Measurements from ENCODE around the gene DRAM1. TPM values are rescaled to one million over a fixed set of nuclear protein-coding genes. Genes with fewer than 3 reads are reported as not detected.

DRAM1 gene
- total and polyA plus RNA-seq, 9 of the 15 experiments (the other 6 are each of a cell fraction or from before 2014, with no cell fraction given), result 1.4 to 4.3 (median 2.7) TPM

DNA sequence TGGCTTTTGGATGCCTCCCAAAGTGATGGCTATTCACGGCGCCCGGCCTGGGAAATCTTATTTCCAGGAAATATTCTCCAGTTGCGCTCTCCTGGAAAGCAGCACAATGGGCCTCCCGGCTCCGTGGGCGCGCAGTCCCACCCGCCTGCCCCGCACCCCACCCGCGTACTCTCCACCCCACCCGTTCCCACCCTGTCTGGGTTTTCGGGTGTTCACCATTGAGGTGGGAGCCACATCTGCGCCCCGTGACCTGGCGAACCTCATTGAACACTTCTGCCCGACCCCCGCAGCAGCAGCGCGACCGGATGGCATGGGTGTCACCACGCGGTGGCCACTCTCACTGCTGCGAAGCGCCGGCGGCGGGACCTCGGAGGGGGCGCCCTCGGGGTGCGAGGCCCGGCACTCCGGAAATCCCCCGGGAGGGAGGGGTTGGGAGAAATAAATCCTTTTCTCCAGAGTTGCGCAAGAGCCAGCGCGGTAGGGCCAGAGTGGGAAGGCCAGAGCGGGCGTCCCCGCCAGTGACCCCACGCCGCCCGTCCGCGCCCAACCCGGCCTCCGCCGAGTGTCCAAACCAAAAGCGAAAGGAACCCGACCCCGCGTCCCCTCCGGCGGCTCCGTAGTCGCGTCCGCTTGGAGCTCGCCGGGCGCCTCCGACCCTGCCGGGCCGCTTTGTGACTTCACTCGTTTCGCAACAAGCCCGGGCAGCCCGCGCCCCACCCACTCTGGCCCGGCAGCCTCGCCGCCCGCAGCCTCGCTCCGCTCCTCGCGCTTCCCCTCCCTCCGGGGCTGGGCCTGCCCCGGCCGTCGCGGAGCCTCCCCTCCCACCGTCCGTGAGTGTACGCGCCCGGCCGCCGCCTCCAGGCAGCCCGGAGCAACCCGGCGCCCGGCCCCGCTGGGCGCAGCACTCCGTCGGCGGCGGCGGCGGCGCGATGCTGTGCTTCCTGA is at the start of gene DRAM1 (continued):
- TF ChIP-seq NR3C1 (CRISPR knock-in tag; IDR thresholded peaks at IDR 0.05) (no peak), ARID2 (IDR thresholded peaks at IDR 0.05) (no peak), HDAC3 (IDR thresholded peaks at IDR 0.05; ENCODE audit: borderline replicate concordance, partially characterized antibody) (no peak), NFXL1 (CRISPR knock-in tag; IDR thresholded peaks at IDR 0.05) (no peak), MAFF (IDR thresholded peaks at IDR 0.05; ENCODE audit: low read length) (no peak), PPARD (CRISPR knock-in tag; IDR thresholded peaks at IDR 0.05) (no peak), RBM34 (IDR thresholded peaks at IDR 0.05; ENCODE audit: borderline replicate concordance, insufficient read depth, low read length) (no peak), CTBP1 (IDR thresholded peaks at IDR 0.05; ENCODE audit: borderline replicate concordance) (peak; percentile 73), ATF7 (IDR thresholded peaks at IDR 0.05) (peak; percentile 98), NR2C1 (IDR thresholded peaks at IDR 0.05) (no peak), NR2C1 (tag; IDR thresholded peaks at IDR 0.05) (peak; percentile 67; the same call in 1 of the 2 replicates), CBFA2T2 (conservative IDR thresholded peaks at IDR 0.05) (no peak), ASH1L (IDR thresholded peaks at IDR 0.05; ENCODE audit: borderline replicate concordance, low read depth, partially characterized antibody) (no peak), SRSF9 (IDR thresholded peaks at IDR 0.05; ENCODE audit: borderline replicate concordance, low read depth, low read length) (no peak)
- TF ChIP-seq, protein P1, sequence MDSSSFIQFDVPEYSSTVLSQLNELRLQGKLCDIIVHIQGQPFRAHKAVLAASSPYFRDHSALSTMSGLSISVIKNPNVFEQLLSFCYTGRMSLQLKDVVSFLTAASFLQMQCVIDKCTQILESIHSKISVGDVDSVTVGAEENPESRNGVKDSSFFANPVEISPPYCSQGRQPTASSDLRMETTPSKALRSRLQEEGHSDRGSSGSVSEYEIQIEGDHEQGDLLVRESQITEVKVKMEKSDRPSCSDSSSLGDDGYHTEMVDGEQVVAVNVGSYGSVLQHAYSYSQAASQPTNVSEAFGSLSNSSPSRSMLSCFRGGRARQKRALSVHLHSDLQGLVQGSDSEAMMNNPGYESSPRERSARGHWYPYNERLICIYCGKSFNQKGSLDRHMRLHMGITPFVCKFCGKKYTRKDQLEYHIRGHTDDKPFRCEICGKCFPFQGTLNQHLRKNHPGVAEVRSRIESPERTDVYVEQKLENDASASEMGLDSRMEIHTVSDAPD (CRISPR knock-in tag; IDR thresholded peaks at IDR 0.05), result no peak
- TF ChIP-seq, protein P2, sequence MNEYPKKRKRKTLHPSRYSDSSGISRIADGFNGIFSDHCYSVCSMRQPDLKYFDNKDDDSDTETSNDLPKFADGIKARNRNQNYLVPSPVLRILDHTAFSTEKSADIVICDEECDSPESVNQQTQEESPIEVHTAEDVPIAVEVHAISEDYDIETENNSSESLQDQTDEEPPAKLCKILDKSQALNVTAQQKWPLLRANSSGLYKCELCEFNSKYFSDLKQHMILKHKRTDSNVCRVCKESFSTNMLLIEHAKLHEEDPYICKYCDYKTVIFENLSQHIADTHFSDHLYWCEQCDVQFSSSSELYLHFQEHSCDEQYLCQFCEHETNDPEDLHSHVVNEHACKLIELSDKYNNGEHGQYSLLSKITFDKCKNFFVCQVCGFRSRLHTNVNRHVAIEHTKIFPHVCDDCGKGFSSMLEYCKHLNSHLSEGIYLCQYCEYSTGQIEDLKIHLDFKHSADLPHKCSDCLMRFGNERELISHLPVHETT (CRISPR knock-in tag; conservative IDR thresholded peaks at IDR 0.05 in 1 of 2, IDR thresholded peaks at IDR 0.05 in 1 of 2), result peak in 1 of 2 experiments; percentile 96; a peak in 2 of 4 replicates
- TF ChIP-seq, protein P3, sequence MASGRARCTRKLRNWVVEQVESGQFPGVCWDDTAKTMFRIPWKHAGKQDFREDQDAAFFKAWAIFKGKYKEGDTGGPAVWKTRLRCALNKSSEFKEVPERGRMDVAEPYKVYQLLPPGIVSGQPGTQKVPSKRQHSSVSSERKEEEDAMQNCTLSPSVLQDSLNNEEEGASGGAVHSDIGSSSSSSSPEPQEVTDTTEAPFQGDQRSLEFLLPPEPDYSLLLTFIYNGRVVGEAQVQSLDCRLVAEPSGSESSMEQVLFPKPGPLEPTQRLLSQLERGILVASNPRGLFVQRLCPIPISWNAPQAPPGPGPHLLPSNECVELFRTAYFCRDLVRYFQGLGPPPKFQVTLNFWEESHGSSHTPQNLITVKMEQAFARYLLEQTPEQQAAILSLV (tag; IDR thresholded peaks at IDR 0.05), result peak; percentile 80
- TF ChIP-seq, protein P4, sequence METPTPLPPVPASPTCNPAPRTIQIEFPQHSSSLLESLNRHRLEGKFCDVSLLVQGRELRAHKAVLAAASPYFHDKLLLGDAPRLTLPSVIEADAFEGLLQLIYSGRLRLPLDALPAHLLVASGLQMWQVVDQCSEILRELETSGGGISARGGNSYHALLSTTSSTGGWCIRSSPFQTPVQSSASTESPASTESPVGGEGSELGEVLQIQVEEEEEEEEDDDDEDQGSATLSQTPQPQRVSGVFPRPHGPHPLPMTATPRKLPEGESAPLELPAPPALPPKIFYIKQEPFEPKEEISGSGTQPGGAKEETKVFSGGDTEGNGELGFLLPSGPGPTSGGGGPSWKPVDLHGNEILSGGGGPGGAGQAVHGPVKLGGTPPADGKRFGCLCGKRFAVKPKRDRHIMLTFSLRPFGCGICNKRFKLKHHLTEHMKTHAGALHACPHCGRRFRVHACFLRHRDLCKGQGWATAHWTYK (CRISPR knock-in tag; IDR thresholded peaks at IDR 0.05), result 0 out of 2 replicates have a peak, but pooled peaks have one; percentile 42
- TF ChIP-seq, protein P5, sequence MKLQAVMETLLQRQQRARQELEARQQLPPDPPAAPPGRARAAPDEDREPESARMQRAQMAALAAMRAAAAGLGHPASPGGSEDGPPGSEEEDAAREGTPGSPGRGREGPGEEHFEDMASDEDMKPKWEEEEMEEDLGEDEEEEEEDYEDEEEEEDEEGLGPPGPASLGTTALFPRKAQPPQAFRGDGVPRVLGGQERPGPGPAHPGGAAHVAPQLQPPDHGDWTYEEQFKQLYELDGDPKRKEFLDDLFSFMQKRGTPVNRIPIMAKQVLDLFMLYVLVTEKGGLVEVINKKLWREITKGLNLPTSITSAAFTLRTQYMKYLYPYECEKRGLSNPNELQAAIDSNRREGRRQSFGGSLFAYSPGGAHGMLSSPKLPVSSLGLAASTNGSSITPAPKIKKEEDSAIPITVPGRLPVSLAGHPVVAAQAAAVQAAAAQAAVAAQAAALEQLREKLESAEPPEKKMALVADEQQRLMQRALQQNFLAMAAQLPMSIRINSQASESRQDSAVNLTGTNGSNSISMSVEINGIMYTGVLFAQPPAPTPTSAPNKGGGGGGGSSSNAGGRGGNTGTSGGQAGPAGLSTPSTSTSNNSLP (IDR thresholded peaks at IDR 0.05; ENCODE audit: borderline replicate concordance, low read depth, low read length), result no peak

Data from K562 (cell line).